Measurements from ENCODE around the gene NAA25. TPM values are rescaled to one million over a fixed set of nuclear protein-coding genes. Genes with fewer than 3 reads are reported as not detected.
A peak's percentile ranks its signal among the peaks of the same experiment; 100 is the strongest.

NAA25 gene
- total RNA-seq = 10 to 100 TPM; 21.1 to 68.6 (median 29.0) TPM

- H3K27me3 ChIP-seq = no peaks in the 10 kb centered on the region
- peaks cover 56% of the 10 kb centered on the region for H3K4me1 ChIP-seq
- peak within 1 kb of the TSS; percentile 96 for H3K27ac ChIP-seq
- H3K9me3 ChIP-seq = no peaks in the 10 kb centered on the region
- no peak for TF ChIP-seq EP300 (IDR thresholded peaks at IDR 0.05)
- TF ChIP-seq POLR2AphosphoS5 (IDR thresholded peaks at IDR 0.05) = peak in 2 of 3 donors; percentile 33 to 48
- H3K4me3 ChIP-seq = peak within 1 kb of the TSS; percentile 89
- H3K36me3 ChIP-seq = no peaks in the 10 kb centered on the region
- 0% methylated on average over 32 of the region's 74 CpGs for WGBS
- peak; percentile 92 to 94 for DNase-seq (ENCODE audit: low spot score in 2 of 2)
Measured at GRCh38 chr12:112108202-112109079, at the start of gene NAA25. Gene NAA25 (minus strand): TSS chr12:112108783. CDS start chr12:112108773, 10 bp downstream.

DNA sequence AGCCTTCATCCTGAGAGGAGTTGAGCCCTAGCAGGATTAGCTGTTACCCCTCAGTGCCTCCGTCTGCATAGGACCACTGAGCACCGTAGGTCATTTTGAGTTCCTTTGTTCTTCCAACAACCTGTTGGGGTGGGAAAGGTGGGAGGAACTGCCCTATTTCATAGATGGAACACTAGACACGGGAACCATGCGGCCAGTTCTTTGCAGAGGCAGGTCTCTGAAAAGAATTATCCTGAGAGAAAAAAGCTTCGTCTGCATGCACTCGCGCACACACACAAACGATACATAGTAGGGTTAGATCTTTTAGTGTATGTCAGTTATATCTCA is 45.3 kb upstream of the NAA25 start:
- no peak for TF ChIP-seq POLR2AphosphoS5 (IDR thresholded peaks at IDR 0.05)
- no peak for TF ChIP-seq POLR2A (IDR thresholded peaks at IDR 0.05)
- TF ChIP-seq EP300 (IDR thresholded peaks at IDR 0.05) = no peak
- TF ChIP-seq, protein P1, sequence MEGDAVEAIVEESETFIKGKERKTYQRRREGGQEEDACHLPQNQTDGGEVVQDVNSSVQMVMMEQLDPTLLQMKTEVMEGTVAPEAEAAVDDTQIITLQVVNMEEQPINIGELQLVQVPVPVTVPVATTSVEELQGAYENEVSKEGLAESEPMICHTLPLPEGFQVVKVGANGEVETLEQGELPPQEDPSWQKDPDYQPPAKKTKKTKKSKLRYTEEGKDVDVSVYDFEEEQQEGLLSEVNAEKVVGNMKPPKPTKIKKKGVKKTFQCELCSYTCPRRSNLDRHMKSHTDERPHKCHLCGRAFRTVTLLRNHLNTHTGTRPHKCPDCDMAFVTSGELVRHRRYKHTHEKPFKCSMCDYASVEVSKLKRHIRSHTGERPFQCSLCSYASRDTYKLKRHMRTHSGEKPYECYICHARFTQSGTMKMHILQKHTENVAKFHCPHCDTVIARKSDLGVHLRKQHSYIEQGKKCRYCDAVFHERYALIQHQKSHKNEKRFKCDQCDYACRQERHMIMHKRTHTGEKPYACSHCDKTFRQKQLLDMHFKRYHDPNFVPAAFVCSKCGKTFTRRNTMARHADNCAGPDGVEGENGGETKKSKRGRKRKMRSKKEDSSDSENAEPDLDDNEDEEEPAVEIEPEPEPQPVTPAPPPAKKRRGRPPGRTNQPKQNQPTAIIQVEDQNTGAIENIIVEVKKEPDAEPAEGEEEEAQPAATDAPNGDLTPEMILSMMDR (IDR thresholded peaks at IDR 0.05) = no peak
- Histone ChIP-seq H3K27me3 (no peaks in the 10 kb centered on the region), H3K4me3 (no peak overlapping the region), H3K27ac (no peak overlapping the region), H3K36me3 (peaks cover 76% of the 10 kb centered on the region), H3K9me3 (peaks cover 11% of the 10 kb centered on the region), H3K4me1 (no peaks in the 10 kb centered on the region)
- 91% methylated on average over 8 of the region's 8 CpGs for WGBS
- no peak for DNase-seq (ENCODE audit: low spot score in 2 of 2)

- Histone ChIP-seq H3K4me1 (no peaks in the 10 kb centered on the region), H3K27me3 (no peaks in the 10 kb centered on the region), H3K27ac (no peak overlapping the region), H3K9me3 (peaks cover 7% of the 10 kb centered on the region), H3K4me3 (no peak overlapping the region), H3K36me3 (peaks cover 76% of the 10 kb centered on the region)
- TF ChIP-seq, protein P1 (IDR thresholded peaks at IDR 0.05) = no peak
- TF ChIP-seq EP300 (IDR thresholded peaks at IDR 0.05) = no peak
- no peak for TF ChIP-seq POLR2AphosphoS5 (IDR thresholded peaks at IDR 0.05)
- no peak for TF ChIP-seq POLR2A (IDR thresholded peaks at IDR 0.05)
- WGBS = 83% methylated on average over 8 of the region's 11 CpGs
- DNase-seq (ENCODE audit: low spot score in 2 of 2) = no peak
Measured at GRCh38 chr12:112153181-112153892, 44.8 kb upstream of the NAA25 start.

DNA sequence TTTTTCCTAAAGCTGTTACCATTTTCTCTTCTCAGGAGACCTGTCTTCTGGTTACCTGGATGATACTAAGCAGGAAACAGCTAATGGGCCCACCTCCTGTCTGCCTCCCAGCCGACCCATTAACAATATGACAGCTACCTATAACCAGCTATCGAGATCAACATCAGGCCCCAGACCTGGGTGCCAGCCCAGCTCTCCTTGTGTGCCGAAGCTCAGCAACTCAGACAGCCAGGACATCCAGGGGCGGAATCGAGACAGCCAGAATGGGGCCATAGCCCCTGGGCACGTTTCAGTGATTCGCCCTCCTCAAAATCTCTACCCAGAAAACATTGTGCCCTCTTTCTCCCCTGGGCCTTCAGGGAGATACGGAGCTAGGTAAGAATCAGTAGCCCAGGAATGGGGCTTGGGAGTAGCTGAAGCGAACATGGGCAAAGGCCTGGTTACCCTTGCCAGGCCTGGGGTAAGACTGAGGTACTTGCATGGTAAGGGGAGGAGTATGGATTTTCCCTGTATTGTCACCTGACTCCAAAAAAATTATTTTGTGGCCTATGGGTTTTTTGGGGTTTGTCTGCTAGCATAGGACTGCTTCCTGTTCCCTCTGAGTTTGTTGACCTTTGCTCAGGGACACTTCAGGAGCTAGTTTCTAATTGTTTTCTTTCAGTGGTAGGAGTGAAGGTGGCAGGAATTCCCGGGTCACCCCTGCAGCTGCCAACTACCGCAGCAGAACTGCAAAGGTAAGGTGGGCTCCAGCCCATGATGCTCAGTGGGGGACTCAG is 43.4 kb upstream of the NAA25 start:
- no peak overlapping the region for H3K27ac ChIP-seq
- H3K4me3 ChIP-seq = no peak overlapping the region
- no peaks in the 10 kb centered on the region for H3K4me1 ChIP-seq
- 84% methylated on average over 8 of the region's 11 CpGs for WGBS
- TF ChIP-seq, protein P1 (IDR thresholded peaks at IDR 0.05) = no peak
- TF ChIP-seq POLR2A (IDR thresholded peaks at IDR 0.05) = no peak
- TF ChIP-seq EP300 (IDR thresholded peaks at IDR 0.05) = no peak
- TF ChIP-seq POLR2AphosphoS5 (IDR thresholded peaks at IDR 0.05) = no peak
- peaks cover 73% of the 10 kb centered on the region for H3K36me3 ChIP-seq
- DNase-seq (ENCODE audit: low spot score in 2 of 2) = no peak
- no peaks in the 10 kb centered on the region for H3K27me3 ChIP-seq
- H3K9me3 ChIP-seq = peaks cover 4% of the 10 kb centered on the region

GRCh38 chr12:112149596-112149995 is 41.0 kb upstream of the NAA25 start:
- Histone ChIP-seq H3K4me3 (no peak overlapping the region), H3K9me3 (no peaks in the 10 kb centered on the region), H3K27ac (no peak overlapping the region), H3K4me1 (no peaks in the 10 kb centered on the region), H3K36me3 (peaks cover 92% of the 10 kb centered on the region), H3K27me3 (no peaks in the 10 kb centered on the region)
- WGBS = 91% methylated on average over 5 of the region's 5 CpGs
- TF ChIP-seq EP300 (IDR thresholded peaks at IDR 0.05) (no peak), POLR2AphosphoS5 (IDR thresholded peaks at IDR 0.05) (no peak), POLR2A (IDR thresholded peaks at IDR 0.05) (no peak)
- TF ChIP-seq, protein P1 (IDR thresholded peaks at IDR 0.05) = no peak
- DNase-seq (ENCODE audit: low spot score in 2 of 2) = no peak
